Left lung (tissue), 10 donors: ENCODE measurements around the gene MAP3K7CL. TPM values are rescaled to one million over a fixed set of nuclear protein-coding genes. Genes with fewer than 3 reads are reported as not detected.

Source experiments
- ATAC-seq: fragments of 200-7000 bp; cut with Tn5 transposase; one replicate; pipeline ENCODE4 v1.9.1; 2020; ENCODE audit warnings: moderate library complexity
- DNase-seq, 4 donors: peaks; one replicate each; pipeline ENCODE4 v3.0.0-alpha.2; 2013 to 2020
- H3K27ac ChIP-seq, 2 donors: fragments of 200-600 bp; sonication (generic) in 1 of 2; one replicate each; pipeline versions ENCODE4 v1.5.0 to v1.8.0; 2020 to 2021
- H3K27me3 ChIP-seq, 2 donors: fragments of 200-600 bp; sonication (generic) in 1 of 2; one replicate each; pipeline versions ENCODE4 v1.5.0 to v1.8.0; 2020 to 2021
- H3K36me3 ChIP-seq, 2 donors: fragments of 200-600 bp; sonication (generic) in 1 of 2; one replicate each; pipeline versions ENCODE4 v1.5.0 to v1.8.0; 2020 to 2021
- H3K4me1 ChIP-seq, 2 donors: fragments of 200-600 bp; one replicate each; pipeline ENCODE4 v1.8.0; 2021
- H3K4me3 ChIP-seq, 2 donors: fragments of 200-600 bp; sonication (generic) in 1 of 2; one replicate each; pipeline versions ENCODE4 v1.5.0 to v1.8.0; 2020 to 2021; ENCODE audit warnings: mild to moderate bottlenecking in 1 of 2
- H3K9me3 ChIP-seq, 2 donors: fragments of 200-600 bp; sonication (generic) in 1 of 2; one replicate each; pipeline versions ENCODE4 v1.5.0 to v1.8.0; 2020 to 2021
- intact Hi-C, 2 donors: fragments of 100-400 bp; cut with DNase I; formaldehyde crosslinking; loops; one replicate each; pipeline versions ENCODE4 v1.11.2 to v1.14.2; 2022
- polyA plus RNA-seq, 6 donors: library from polyadenylated mRNA; unstranded; fragments of 120-200 nt; gene quantifications; one replicate each; pipeline ENCODE4 v1.2.1, GENCODE V29; 2013; ENCODE audit not compliant: insufficient read length in 6 of 6
- total RNA-seq, 2 donors: library from RNA; stranded (reverse); fragmentation: NEBNext Ultra II Directional; extraction: Animal tissue kit (Norgen Biotek cat#: 25700); gene quantifications; one replicate each; pipeline ENCODE4 v1.2.1, GENCODE V29; 2021
- TF ChIP-seq, protein P1 (sequence below), 2 donors: fragments of 200-600 bp; sonication (generic) in 1 of 2; IDR thresholded peaks; one replicate each; pipeline versions ENCODE4 v1.5.0 to v1.8.0; 2021; ENCODE audit warnings: antibody characterized with exemption in 2 of 2
- donor health status: DM: no; HTN: yes; CAD: no.
- donor health status: DM: no; HTN: no; CAD: no.

Gene MAP3K7CL
- total and polyA plus RNA-seq, 8 donors, result 5.0 to 8.5 (median 6.8) TPM

GRCh38 chr21:29115899-29116298, 14.5 kb upstream of the MAP3K7CL start:
- Histone ChIP-seq H3K27ac (no peak overlapping the region), H3K4me1 (no peaks in the 10 kb centered on the region), H3K4me3 (no peak overlapping the region), H3K36me3 (no peaks in the 10 kb centered on the region), H3K9me3 (no peaks in the 10 kb centered on the region), H3K27me3 (no peaks in the 10 kb centered on the region)
- DNase-seq (no peak), ATAC-seq (no peak)
- TF ChIP-seq, protein P1, sequence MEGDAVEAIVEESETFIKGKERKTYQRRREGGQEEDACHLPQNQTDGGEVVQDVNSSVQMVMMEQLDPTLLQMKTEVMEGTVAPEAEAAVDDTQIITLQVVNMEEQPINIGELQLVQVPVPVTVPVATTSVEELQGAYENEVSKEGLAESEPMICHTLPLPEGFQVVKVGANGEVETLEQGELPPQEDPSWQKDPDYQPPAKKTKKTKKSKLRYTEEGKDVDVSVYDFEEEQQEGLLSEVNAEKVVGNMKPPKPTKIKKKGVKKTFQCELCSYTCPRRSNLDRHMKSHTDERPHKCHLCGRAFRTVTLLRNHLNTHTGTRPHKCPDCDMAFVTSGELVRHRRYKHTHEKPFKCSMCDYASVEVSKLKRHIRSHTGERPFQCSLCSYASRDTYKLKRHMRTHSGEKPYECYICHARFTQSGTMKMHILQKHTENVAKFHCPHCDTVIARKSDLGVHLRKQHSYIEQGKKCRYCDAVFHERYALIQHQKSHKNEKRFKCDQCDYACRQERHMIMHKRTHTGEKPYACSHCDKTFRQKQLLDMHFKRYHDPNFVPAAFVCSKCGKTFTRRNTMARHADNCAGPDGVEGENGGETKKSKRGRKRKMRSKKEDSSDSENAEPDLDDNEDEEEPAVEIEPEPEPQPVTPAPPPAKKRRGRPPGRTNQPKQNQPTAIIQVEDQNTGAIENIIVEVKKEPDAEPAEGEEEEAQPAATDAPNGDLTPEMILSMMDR (IDR thresholded peaks at IDR 0.05), result no peak
- intact Hi-C loops, result no loop called here

DNA sequence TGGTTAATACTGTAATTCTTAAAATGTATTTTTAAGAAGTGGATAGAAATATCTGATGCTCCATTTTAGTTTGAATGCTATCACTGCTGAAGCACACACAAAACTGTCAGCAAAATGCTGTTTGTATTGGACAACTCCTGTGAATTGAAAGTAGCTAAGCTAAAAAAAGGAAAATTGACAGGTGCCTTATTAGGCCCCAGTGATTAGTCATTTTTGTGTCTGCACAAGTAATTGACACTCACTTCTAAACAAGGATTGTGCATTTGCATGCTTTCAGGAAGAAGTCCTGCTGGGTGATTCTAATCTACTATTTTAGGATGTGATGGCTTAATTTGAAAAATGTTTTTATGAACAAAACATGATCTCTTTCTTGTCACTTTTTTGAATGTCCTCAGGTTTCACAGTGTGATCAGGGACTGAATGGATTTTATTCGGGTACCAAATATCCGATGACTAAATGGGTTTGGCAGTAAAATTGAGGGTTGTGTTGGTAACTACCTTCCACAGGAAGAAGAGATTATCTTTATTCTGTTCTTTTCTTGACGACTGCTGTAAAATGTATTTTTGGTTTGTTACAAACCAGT, 13.0 kb upstream of the MAP3K7CL start:
- TF ChIP-seq, protein P1 (IDR thresholded peaks at IDR 0.05), result no peak
- no peak overlapping the region for H3K27ac ChIP-seq
- ATAC-seq (no peak), DNase-seq (no peak)
- no peaks in the 10 kb centered on the region for H3K4me1 ChIP-seq
- intact Hi-C loops, result no loop called here
- H3K9me3 ChIP-seq, result no peaks in the 10 kb centered on the region
- H3K27me3 ChIP-seq, result no peaks in the 10 kb centered on the region
- H3K36me3 ChIP-seq, result no peaks in the 10 kb centered on the region
- no peak overlapping the region for H3K4me3 ChIP-seq

DNA sequence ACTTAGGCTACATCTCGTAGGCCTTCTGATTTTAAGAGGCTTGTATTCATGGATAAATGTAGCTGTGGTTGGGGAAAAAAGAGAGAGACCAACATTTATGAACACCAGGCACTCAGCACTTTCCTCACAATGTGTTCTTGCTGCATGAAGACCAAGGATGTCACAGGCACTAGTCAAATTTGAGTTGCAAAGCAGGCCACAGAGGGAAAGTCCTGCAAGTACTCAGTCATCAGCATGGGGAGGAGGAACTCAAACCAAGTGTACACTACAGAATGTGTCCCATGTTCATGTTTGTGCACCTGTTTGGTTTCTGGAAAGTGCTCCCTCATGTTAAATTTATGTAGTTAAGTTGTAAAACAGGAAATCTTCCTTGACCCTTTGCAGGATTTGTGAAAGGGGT, 8.7 kb upstream of the MAP3K7CL start:
- Histone ChIP-seq H3K4me3 (no peak overlapping the region), H3K27ac (no peak overlapping the region), H3K4me1 (no peaks in the 10 kb centered on the region), H3K36me3 (no peaks in the 10 kb centered on the region), H3K27me3 (no peaks in the 10 kb centered on the region), H3K9me3 (no peaks in the 10 kb centered on the region)
- DNase-seq (no peak), ATAC-seq (no peak)
- intact Hi-C loops, result no loop called here
- TF ChIP-seq, protein P1 (IDR thresholded peaks at IDR 0.05), result no peak

GRCh38 chr21:29124645-29125044, 5.8 kb upstream of the MAP3K7CL start:
- Histone ChIP-seq H3K27me3 (no peaks in the 10 kb centered on the region), H3K4me3 (no peak overlapping the region), H3K36me3 (no peaks in the 10 kb centered on the region), H3K4me1 (no peaks in the 10 kb centered on the region), H3K9me3 (no peaks in the 10 kb centered on the region), H3K27ac (no peak overlapping the region)
- ATAC-seq (no peak), DNase-seq (no peak)
- TF ChIP-seq, protein P1 (IDR thresholded peaks at IDR 0.05), result no peak
- intact Hi-C loops, result no loop called here

DNA sequence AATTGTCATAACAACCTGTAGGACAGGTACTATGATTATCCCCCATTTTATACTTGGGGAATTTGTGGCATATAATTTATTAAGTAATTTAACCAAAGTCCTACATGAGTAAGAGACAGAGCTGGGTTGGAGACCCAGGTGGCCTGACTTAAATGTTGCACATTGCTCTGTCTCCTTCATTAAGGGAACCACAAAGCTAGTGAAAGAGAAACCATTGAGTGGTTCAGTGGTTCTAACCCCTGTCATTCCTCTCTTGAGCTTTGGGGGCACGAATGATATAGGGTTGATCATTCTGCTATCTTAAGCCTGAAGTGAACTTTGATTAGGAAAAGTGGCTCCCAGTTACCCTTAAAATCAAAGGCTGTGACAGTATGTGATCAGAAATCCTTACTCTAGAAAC, 5.3 kb upstream of the MAP3K7CL start:
- Histone ChIP-seq H3K27ac (no peak overlapping the region), H3K27me3 (no peaks in the 10 kb centered on the region), H3K4me1 (no peaks in the 10 kb centered on the region), H3K4me3 (no peak overlapping the region), H3K9me3 (no peaks in the 10 kb centered on the region), H3K36me3 (no peaks in the 10 kb centered on the region)
- TF ChIP-seq, protein P1 (IDR thresholded peaks at IDR 0.05), result no peak
- intact Hi-C loops, result no loop called here
- DNase-seq (no peak), ATAC-seq (no peak)
